Upper lobe of right lung (tissue), 1 donor: ENCODE data around the gene SCGB1A1. TPM values are rescaled to one million over a fixed set of nuclear protein-coding genes. Genes with fewer than 3 reads are reported as not detected.

Experiments used
- ATAC-seq: fragments of 200-7000 bp; cut with Tn5 transposase; one replicate; pipeline ENCODE4 v1.9.1; 2020; ENCODE audit warnings: mild to moderate bottlenecking, moderate library complexity
- DNase-seq: peaks from one replicate; pipeline ENCODE4 v3.0.0-alpha.2; 2020
- H3K27ac ChIP-seq: fragments of 200-600 bp; one replicate; pipeline ENCODE4 v1.8.0; 2022
- H3K27me3 ChIP-seq: fragments of 200-600 bp; one replicate; pipeline ENCODE4 v1.8.0; 2022; ENCODE audit warnings: mild to moderate bottlenecking
- H3K36me3 ChIP-seq: fragments of 200-600 bp; one replicate; pipeline ENCODE4 v1.8.0; 2022
- H3K4me1 ChIP-seq: fragments of 200-600 bp; one replicate; pipeline ENCODE4 v1.8.0; 2022
- H3K4me3 ChIP-seq: fragments of 200-600 bp; one replicate; pipeline ENCODE4 v1.8.0; 2022; ENCODE audit warnings: mild to moderate bottlenecking
- H3K9me3 ChIP-seq: fragments of 200-600 bp; one replicate; pipeline ENCODE4 v1.8.0; 2022
- intact Hi-C: fragments of 100-400 bp; cut with DNase I; formaldehyde crosslinking; loops from one replicate; pipeline ENCODE4 v1.11.0; 2022
- total RNA-seq: library from RNA; stranded (reverse); fragmentation: NEBNext Ultra II Directional; extraction: Animal tissue kit (Norgen Biotek cat#: 25700); gene quantifications from one replicate; pipeline ENCODE4 v1.2.1, GENCODE V29; 2021
- TF ChIP-seq, protein P1 (sequence below): fragments of 200-600 bp; IDR thresholded peaks from one replicate; pipeline ENCODE4 v1.8.0; 2022; ENCODE audit warnings: antibody characterized with exemption
- donor health status: DM: no; HTN: yes; CAD: no; lungs with severe emphysema.

Gene SCGB1A1
- total RNA-seq, 1 donor from 2014 or later, result 5.4 TPM

DNA sequence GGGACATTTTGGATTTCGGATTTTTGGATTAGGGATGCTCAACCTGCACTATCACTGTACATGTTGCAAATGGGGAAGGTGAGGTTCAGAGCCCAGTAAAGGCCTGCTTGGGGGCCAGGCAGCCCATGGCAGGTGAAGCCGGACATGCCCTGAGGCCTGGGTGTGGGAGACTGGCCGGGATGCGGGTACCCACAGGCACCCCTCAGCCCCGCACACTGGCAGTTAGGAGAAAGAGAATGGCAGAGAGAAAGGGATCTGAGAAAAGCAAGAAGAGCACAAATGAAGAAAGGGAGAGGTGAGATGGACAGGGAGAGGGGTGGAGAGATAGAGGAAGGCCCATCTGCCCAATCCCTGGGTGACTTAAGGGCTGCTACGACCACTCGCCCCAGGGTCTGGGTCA is 52.8 kb downstream of the SCGB1A1 start:
- DNase-seq (no peak), ATAC-seq (no peak)
- TF ChIP-seq, protein P1, sequence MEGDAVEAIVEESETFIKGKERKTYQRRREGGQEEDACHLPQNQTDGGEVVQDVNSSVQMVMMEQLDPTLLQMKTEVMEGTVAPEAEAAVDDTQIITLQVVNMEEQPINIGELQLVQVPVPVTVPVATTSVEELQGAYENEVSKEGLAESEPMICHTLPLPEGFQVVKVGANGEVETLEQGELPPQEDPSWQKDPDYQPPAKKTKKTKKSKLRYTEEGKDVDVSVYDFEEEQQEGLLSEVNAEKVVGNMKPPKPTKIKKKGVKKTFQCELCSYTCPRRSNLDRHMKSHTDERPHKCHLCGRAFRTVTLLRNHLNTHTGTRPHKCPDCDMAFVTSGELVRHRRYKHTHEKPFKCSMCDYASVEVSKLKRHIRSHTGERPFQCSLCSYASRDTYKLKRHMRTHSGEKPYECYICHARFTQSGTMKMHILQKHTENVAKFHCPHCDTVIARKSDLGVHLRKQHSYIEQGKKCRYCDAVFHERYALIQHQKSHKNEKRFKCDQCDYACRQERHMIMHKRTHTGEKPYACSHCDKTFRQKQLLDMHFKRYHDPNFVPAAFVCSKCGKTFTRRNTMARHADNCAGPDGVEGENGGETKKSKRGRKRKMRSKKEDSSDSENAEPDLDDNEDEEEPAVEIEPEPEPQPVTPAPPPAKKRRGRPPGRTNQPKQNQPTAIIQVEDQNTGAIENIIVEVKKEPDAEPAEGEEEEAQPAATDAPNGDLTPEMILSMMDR, result no peak
- intact Hi-C loops, result no loop called here
- Histone ChIP-seq H3K36me3 (no peaks in the 10 kb centered on the region), H3K27ac (no peak overlapping the region), H3K4me3 (no peak overlapping the region), H3K27me3 (no peaks in the 10 kb centered on the region), H3K9me3 (no peaks in the 10 kb centered on the region), H3K4me1 (no peaks in the 10 kb centered on the region)

DNA sequence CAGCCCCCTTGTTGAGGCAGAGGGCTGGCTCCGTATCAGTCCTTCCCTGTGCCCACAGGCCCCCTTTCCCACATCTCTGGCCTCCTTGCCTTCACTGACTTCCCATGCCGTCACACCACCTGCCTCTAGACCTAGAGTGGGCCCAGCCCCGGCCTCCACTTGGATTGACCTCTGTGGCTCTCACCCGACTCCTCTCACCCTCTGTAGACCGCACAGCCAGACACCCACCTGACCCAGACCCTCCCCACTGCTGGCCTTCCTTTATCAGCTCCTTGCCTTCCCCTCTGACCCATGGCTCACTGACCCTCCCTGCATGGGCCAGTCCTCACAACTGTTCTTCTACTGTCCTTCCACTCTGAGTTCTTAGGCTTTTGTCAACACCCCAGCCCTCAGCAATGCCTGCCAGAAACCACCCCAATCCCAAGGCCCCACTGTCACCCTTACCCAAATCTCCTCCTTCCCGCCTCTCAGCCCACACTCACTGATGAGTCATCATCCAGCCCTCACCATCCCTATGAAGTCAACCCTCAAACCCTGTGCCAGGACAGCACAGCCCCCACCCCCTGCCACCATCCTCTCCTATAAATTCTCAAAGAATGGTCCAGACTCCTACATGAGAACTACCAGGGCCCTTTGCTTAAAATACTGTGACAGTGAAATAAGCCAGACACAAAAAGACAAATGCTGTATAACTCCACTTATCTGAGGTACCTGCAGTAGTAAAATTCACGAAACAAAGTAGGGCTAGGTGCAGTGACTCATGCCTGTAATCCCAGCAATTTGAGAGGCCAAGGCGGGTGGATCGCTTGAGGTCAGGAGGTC is 53.4 kb downstream of the SCGB1A1 start:
- no peaks in the 10 kb centered on the region for H3K27me3 ChIP-seq
- no peak overlapping the region for H3K4me3 ChIP-seq
- intact Hi-C loops, result no loop called here
- H3K9me3 ChIP-seq, result no peaks in the 10 kb centered on the region
- TF ChIP-seq, protein P1, result no peak
- no peak overlapping the region for H3K27ac ChIP-seq
- no peaks in the 10 kb centered on the region for H3K36me3 ChIP-seq
- peak; percentile 47 for ATAC-seq
- no peaks in the 10 kb centered on the region for H3K4me1 ChIP-seq
- DNase-seq, result no peak

Other genes with a start within 250 kb of the SCGB1A1 start
- not detected for gene SCGB1D1, start 228.8 kb upstream of the SCGB1A1 start, total RNA-seq
- gene SCGB2A1, start 210.4 kb upstream of the SCGB1A1 start, total RNA-seq, result not detected
- not detected for gene SCGB1D2, start 176.8 kb upstream of the SCGB1A1 start, total RNA-seq
- gene SCGB2A2, start 148.9 kb upstream of the SCGB1A1 start, total RNA-seq, result not detected
- not detected for gene SCGB1D4, start 120.0 kb upstream of the SCGB1A1 start, total RNA-seq
- gene ASRGL1, start 81.6 kb upstream of the SCGB1A1 start, total RNA-seq, result 54.8 TPM
- 819 TPM for gene AHNAK, start 127.8 kb downstream of the SCGB1A1 start, total RNA-seq
- gene EEF1G, start 154.9 kb downstream of the SCGB1A1 start, total RNA-seq, result 847 TPM
- gene TUT1, start 172.5 kb downstream of the SCGB1A1 start, total RNA-seq, result 17.6 TPM
- gene MTA2, start 182.8 kb downstream of the SCGB1A1 start, total RNA-seq, result 75.0 TPM
- gene EML3, start 193.7 kb downstream of the SCGB1A1 start, total RNA-seq, result 91.1 TPM
- 5.2 TPM for gene ROM1, start 194.2 kb downstream of the SCGB1A1 start, total RNA-seq
- gene B3GAT3, start 203.0 kb downstream of the SCGB1A1 start, total RNA-seq, result 40.1 TPM
- gene GANAB, start 227.6 kb downstream of the SCGB1A1 start, total RNA-seq, result 229 TPM
- 18.8 TPM for gene INTS5, start 234.3 kb downstream of the SCGB1A1 start, total RNA-seq
- gene C11orf98, start 246.2 kb downstream of the SCGB1A1 start, total RNA-seq, result 41.7 TPM
- gene CSKMT, start 246.3 kb downstream of the SCGB1A1 start, total RNA-seq, result 14.6 TPM